Gastrocnemius medialis (tissue), 4 donors: ENCODE results near the gene DDX4. TPM values are rescaled to one million over a fixed set of nuclear protein-coding genes. Genes with fewer than 3 reads are reported as not detected.

Source experiments
- ATAC-seq, 2 donors: fragments of 150-250 bp; one replicate each; pipeline ENCODE4 v1.9.1; 2016
- DNase-seq, 2 donors: peaks; one replicate each; pipeline ENCODE4 v3.0.0-alpha.2; 2019
- H3K27ac ChIP-seq, 4 donors: fragments of 200-600 bp; sonication (generic); 1 replicate in 1 of 4; 2 replicates in 3 of 4; pipeline ENCODE4 v1.5.1; 2016 to 2018; ENCODE audit warnings: mild to moderate bottlenecking in 2 of 4, moderate library complexity in 1 of 4
- H3K27me3 ChIP-seq, 3 donors: fragments of 200-600 bp; sonication (generic) in 2 of 3; 1 replicate in 1 of 3; 2 replicates in 2 of 3; pipeline versions ENCODE4 v1.5.1 to v1.6.0; 2016 to 2019; ENCODE audit warnings: mild to moderate bottlenecking in 1 of 3, moderate library complexity in 1 of 3
- H3K36me3 ChIP-seq, 2 donors: fragments of 200-600 bp; sonication (generic) in 1 of 2; one replicate each; pipeline ENCODE4 v1.5.1; 2017 to 2018
- H3K4me1 ChIP-seq, 2 donors: fragments of 200-600 bp; sonication (generic) in 1 of 2; one replicate each; pipeline ENCODE4 v1.5.1; 2016 to 2017; ENCODE audit warnings: mild to moderate bottlenecking in 2 of 2
- H3K4me3 ChIP-seq, 4 donors: fragments of 200-600 bp; sonication (generic) in 3 of 4; 1 replicate in 1 of 4; 2 replicates in 3 of 4; pipeline ENCODE4 v1.5.1; 2016 to 2019; ENCODE audit warnings: mild to moderate bottlenecking in 2 of 4
- H3K9me3 ChIP-seq, 3 donors: fragments of 200-600 bp; sonication (generic) in 2 of 3; 1 replicate in 1 of 3; 2 replicates in 2 of 3; pipeline ENCODE4 v1.5.1; 2016 to 2019
- CTCF ChIP-seq, 5 experiments: fragments of 450-650 bp in 3 of 5; fragments of 200-600 bp in 2 of 5; sonication (generic) in 2 of 5; IDR thresholded peaks in 4 of 5; conservative IDR thresholded peaks in 1 of 5; 1 replicate in 4 of 5; 2 replicates in 1 of 5; pipeline ENCODE4 v1.5.1; 2016 to 2019; ENCODE audit warnings: antibody characterized with exemption in 5 of 5, mild to moderate bottlenecking in 3 of 5, moderate library complexity in 3 of 5
- POLR2A ChIP-seq, 2 donors: fragments of 450-650 bp; IDR thresholded peaks; one replicate each; pipeline ENCODE4 v1.6.1; 2017; ENCODE audit warnings: antibody characterized with exemption in 2 of 2, mild to moderate bottlenecking in 2 of 2, moderate library complexity in 2 of 2
- in situ Hi-C, 4 donors: fragments of 200-750 bp; cut with MboI; loops; one replicate each; pipeline versions ENCODE4 v1.15.0 to v1.8.0; 2017; ENCODE audit warnings: low sequenced_read_pairs in 4 of 4
- intact Hi-C: fragments of 100-400 bp; cut with DNase I; formaldehyde crosslinking; loops from one replicate; pipeline ENCODE4 v1.15.1; 2023; ENCODE audit warnings: low total_unique reads
- total RNA-seq, 4 donors: library from RNA; depleted of rRNA; stranded (reverse); fragments of >200 nt; gene quantifications; one replicate each; pipeline versions ENCODE4 v1.1.0 to v1.2.3, GENCODE V29; 2016

The DDX4 gene
- total RNA-seq, 4 donors from 2014 or later, result not detected

- in situ Hi-C loops, result no loop called here
- ATAC-seq, result no peak
Measured at GRCh38 chr5:55763746-55764420, 26.0 kb downstream of the DDX4 start.

GRCh38 chr5:55768279-55768678, 30.4 kb downstream of the DDX4 start:
- no peak for TF ChIP-seq POLR2A (IDR thresholded peaks at IDR 0.05)
- TF ChIP-seq CTCF (IDR thresholded peaks at IDR 0.05 in 4 of 5, conservative IDR thresholded peaks at IDR 0.05 in 1 of 5), result no peak
- ATAC-seq, result no peak
- DNase-seq, result no peak
- intact Hi-C loops (no loop called here), in situ Hi-C loops (no loop called here)
- Histone ChIP-seq H3K4me1 (peaks cover 0 to 5% of the 10 kb centered on the region in 2 donors), H3K27me3 (no peaks in the 10 kb centered on the region), H3K27ac (no peak overlapping the region), H3K9me3 (no peaks in the 10 kb centered on the region), H3K36me3 (no peaks in the 10 kb centered on the region), H3K4me3 (no peak overlapping the region)

More at GRCh38 chr5:55763746-55764420, 26.0 kb downstream of the DDX4 start:
- Histone ChIP-seq H3K27ac (no peak overlapping the region), H3K27me3 (no peaks in the 10 kb centered on the region), H3K4me1 (peaks cover 0 to 5% of the 10 kb centered on the region in 2 donors), H3K9me3 (no peaks in the 10 kb centered on the region), H3K36me3 (no peaks in the 10 kb centered on the region), H3K4me3 (no peak overlapping the region)
- intact Hi-C loops, result no loop called here
- TF ChIP-seq POLR2A (IDR thresholded peaks at IDR 0.05), result no peak
- no peak for TF ChIP-seq CTCF (IDR thresholded peaks at IDR 0.05 in 4 of 5, conservative IDR thresholded peaks at IDR 0.05 in 1 of 5)
- no peak for DNase-seq

DNA sequence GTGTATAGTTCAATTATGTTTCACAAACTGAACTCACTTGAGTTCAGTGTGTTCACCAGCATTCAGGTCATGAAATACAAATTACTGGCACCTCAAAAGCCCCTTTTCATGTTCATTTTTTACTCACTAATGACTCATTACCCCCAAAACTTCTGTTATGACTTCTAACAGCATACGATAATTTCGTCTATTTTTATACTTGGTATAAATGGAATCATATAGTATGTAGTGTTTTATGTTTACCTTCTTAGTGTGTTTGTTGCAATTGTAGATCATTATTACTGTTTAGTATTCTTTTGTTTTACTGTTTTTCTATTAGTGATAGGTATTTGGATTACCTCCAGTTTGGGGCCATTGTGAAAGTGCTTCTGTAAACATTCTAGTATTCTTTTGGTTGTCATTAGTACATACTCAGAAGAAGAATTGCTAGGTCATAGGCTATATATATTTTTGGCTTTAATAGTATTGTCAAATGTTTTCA, 33.4 kb downstream of the DDX4 start:
- Histone ChIP-seq H3K9me3 (no peaks in the 10 kb centered on the region), H3K27ac (no peak overlapping the region), H3K27me3 (no peaks in the 10 kb centered on the region), H3K4me3 (no peak overlapping the region), H3K36me3 (no peaks in the 10 kb centered on the region), H3K4me1 (peaks cover 0 to 5% of the 10 kb centered on the region in 2 donors)
- intact Hi-C loops (no loop called here), in situ Hi-C loops (no loop called here)
- DNase-seq (no peak), ATAC-seq (peak in 1 of 2 donors; percentile 16)
- TF ChIP-seq CTCF (IDR thresholded peaks at IDR 0.05 in 4 of 5, conservative IDR thresholded peaks at IDR 0.05 in 1 of 5) (no peak), POLR2A (IDR thresholded peaks at IDR 0.05) (no peak)

DNA sequence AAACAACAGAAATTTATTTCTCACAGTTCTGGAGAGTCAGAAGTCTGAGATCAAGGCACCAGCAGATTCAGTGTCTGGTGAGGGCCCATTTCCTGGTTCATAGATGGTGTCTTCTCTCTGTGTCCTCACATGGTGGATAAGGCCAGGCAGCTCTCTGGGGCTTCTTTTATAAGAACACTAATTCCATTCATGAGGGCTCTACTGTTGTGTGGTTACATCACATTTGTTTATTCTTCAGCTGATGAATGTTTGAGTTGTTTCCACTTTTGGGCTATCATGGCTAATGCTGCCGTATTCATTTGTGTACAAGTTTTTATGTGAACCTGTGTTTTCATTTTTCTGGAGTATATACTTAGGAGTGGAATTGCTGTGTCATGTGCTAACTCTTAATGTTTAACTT, 35.2 kb downstream of the DDX4 start:
- Histone ChIP-seq H3K9me3 (no peaks in the 10 kb centered on the region), H3K4me1 (no peaks in the 10 kb centered on the region), H3K4me3 (no peak overlapping the region), H3K36me3 (no peaks in the 10 kb centered on the region), H3K27me3 (no peaks in the 10 kb centered on the region), H3K27ac (no peak overlapping the region)
- TF ChIP-seq POLR2A (IDR thresholded peaks at IDR 0.05) (no peak), CTCF (IDR thresholded peaks at IDR 0.05 in 4 of 5, conservative IDR thresholded peaks at IDR 0.05 in 1 of 5) (no peak)
- ATAC-seq (no peak), DNase-seq (no peak)
- in situ Hi-C loops (no loop called here), intact Hi-C loops (no loop called here)
